Measurements from ENCODE around the gene KCNT2. TPM values are rescaled to one million over a fixed set of nuclear protein-coding genes. Genes with fewer than 3 reads are reported as not detected.

Gene KCNT2
- total RNA-seq, 2 experiments from 2014 or later: not detected

GRCh38 chr1:196450143-196451095 lies 157.8 kb downstream of the KCNT2 start:
- no peak for TF ChIP-seq EZH2phosphoT487 (IDR thresholded peaks at IDR 0.05; ENCODE audit: borderline replicate concordance, low read depth, low read length)
- TF ChIP-seq, protein P1, sequence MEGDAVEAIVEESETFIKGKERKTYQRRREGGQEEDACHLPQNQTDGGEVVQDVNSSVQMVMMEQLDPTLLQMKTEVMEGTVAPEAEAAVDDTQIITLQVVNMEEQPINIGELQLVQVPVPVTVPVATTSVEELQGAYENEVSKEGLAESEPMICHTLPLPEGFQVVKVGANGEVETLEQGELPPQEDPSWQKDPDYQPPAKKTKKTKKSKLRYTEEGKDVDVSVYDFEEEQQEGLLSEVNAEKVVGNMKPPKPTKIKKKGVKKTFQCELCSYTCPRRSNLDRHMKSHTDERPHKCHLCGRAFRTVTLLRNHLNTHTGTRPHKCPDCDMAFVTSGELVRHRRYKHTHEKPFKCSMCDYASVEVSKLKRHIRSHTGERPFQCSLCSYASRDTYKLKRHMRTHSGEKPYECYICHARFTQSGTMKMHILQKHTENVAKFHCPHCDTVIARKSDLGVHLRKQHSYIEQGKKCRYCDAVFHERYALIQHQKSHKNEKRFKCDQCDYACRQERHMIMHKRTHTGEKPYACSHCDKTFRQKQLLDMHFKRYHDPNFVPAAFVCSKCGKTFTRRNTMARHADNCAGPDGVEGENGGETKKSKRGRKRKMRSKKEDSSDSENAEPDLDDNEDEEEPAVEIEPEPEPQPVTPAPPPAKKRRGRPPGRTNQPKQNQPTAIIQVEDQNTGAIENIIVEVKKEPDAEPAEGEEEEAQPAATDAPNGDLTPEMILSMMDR (conservative IDR thresholded peaks at IDR 0.05; ENCODE audit: low read length): no peak
- ChIA-PET CTCF (ENCODE audit: unreplicated experiment) (no interaction called here), POLR2A (interaction anchor here (0.6 to 0.7 kb wide), 2 partner anchors 92 to 1417 kb away, joined by 3 read pairs; no protein-coding TSS in a partner anchor)
- H3K27ac ChIP-seq (ENCODE audit: low read depth, low read length, poor library complexity, severe bottlenecking): no peak overlapping the region
- H3K9me2 ChIP-seq (ENCODE audit: insufficient read depth, low read length): no peaks in the 10 kb centered on the region
- no peak for DNase-seq (ENCODE audit: low spot score)
- no peaks in the 10 kb centered on the region for H3K4me1 ChIP-seq (ENCODE audit: insufficient read depth, low read length, poor library complexity, severe bottlenecking)
- H3K4me2 ChIP-seq (ENCODE audit: low read length): no peak overlapping the region
- no TSS peak for BruUV-seq (replicated peaks)
- intact Hi-C loops (cut with micrococcal nuclease; ENCODE audit: unreplicated experiment): no loop called here
- no peaks in the 10 kb centered on the region for H3K36me3 ChIP-seq (ENCODE audit: insufficient read depth, low read length)
- no peaks in the 10 kb centered on the region for H3K79me2 ChIP-seq (ENCODE audit: insufficient read depth, low read depth, low read length)
- no peak overlapping the region for H2AFZ ChIP-seq (ENCODE audit: low read length)
- H4K20me1 ChIP-seq (ENCODE audit: insufficient read depth, low read length): no peaks in the 10 kb centered on the region
- no peaks in the 10 kb centered on the region for H3K9me3 ChIP-seq (ENCODE audit: low read length)
- H3K4me3 ChIP-seq (ENCODE audit: low read depth, low read length, poor library complexity, severe bottlenecking): no peak overlapping the region

GRCh38 chr1:196449460-196449859 lies 158.8 kb downstream of the KCNT2 start:
- intact Hi-C loops (cut with micrococcal nuclease; ENCODE audit: unreplicated experiment): no loop called here
- POLR2A ChIA-PET: no interaction called here
- Histone ChIP-seq H3K9me3 (ENCODE audit: low read length) (no peaks in the 10 kb centered on the region), H3K4me2 (ENCODE audit: low read length) (no peak overlapping the region), H3K4me1 (ENCODE audit: insufficient read depth, low read length, poor library complexity, severe bottlenecking) (no peaks in the 10 kb centered on the region), H3K27ac (ENCODE audit: low read depth, low read length, poor library complexity, severe bottlenecking) (no peak overlapping the region), H2AFZ (ENCODE audit: low read length) (no peak overlapping the region), H3K4me3 (ENCODE audit: low read depth, low read length, poor library complexity, severe bottlenecking) (no peak overlapping the region), H3K36me3 (ENCODE audit: insufficient read depth, low read length) (no peaks in the 10 kb centered on the region), H3K79me2 (ENCODE audit: insufficient read depth, low read depth, low read length) (no peaks in the 10 kb centered on the region), H4K20me1 (ENCODE audit: insufficient read depth, low read length) (no peaks in the 10 kb centered on the region), H3K9me2 (ENCODE audit: insufficient read depth, low read length) (no peaks in the 10 kb centered on the region)
- TF ChIP-seq, protein P1 (conservative IDR thresholded peaks at IDR 0.05; ENCODE audit: low read length): no peak
- no peak for TF ChIP-seq EZH2phosphoT487 (IDR thresholded peaks at IDR 0.05; ENCODE audit: borderline replicate concordance, low read depth, low read length)
- DNase-seq (ENCODE audit: low spot score): no peak
- BruUV-seq (replicated peaks): no TSS peak
- CTCF ChIA-PET (ENCODE audit: unreplicated experiment): no interaction called here

GRCh38 chr1:196445775-196446174 lies 162.5 kb downstream of the KCNT2 start:
- DNase-seq (ENCODE audit: low spot score): no peak
- no peak for TF ChIP-seq EZH2phosphoT487 (IDR thresholded peaks at IDR 0.05; ENCODE audit: borderline replicate concordance, low read depth, low read length)
- TF ChIP-seq, protein P1 (conservative IDR thresholded peaks at IDR 0.05; ENCODE audit: low read length): no peak
- no peak overlapping the region for H3K27ac ChIP-seq (ENCODE audit: low read depth, low read length, poor library complexity, severe bottlenecking)
- no peaks in the 10 kb centered on the region for H3K9me3 ChIP-seq (ENCODE audit: low read length)
- H3K4me1 ChIP-seq (ENCODE audit: insufficient read depth, low read length, poor library complexity, severe bottlenecking): no peaks in the 10 kb centered on the region
- H3K36me3 ChIP-seq (ENCODE audit: insufficient read depth, low read length): no peaks in the 10 kb centered on the region
- H4K20me1 ChIP-seq (ENCODE audit: insufficient read depth, low read length): no peaks in the 10 kb centered on the region
- H3K4me2 ChIP-seq (ENCODE audit: low read length): no peak overlapping the region
- H3K79me2 ChIP-seq (ENCODE audit: insufficient read depth, low read depth, low read length): no peaks in the 10 kb centered on the region
- ChIA-PET CTCF (ENCODE audit: unreplicated experiment) (no interaction called here), POLR2A (interaction anchor here (1.5 to 1.6 kb wide), 2 partner anchors 17 to 44 kb away, joined by 3 to 4 read pairs; no protein-coding TSS in a partner anchor)
- intact Hi-C loops (cut with micrococcal nuclease; ENCODE audit: unreplicated experiment): no loop called here
- H3K9me2 ChIP-seq (ENCODE audit: insufficient read depth, low read length): no peaks in the 10 kb centered on the region
- H3K4me3 ChIP-seq (ENCODE audit: low read depth, low read length, poor library complexity, severe bottlenecking): no peak overlapping the region
- H2AFZ ChIP-seq (ENCODE audit: low read length): no peak overlapping the region
- BruUV-seq (replicated peaks): no TSS peak
